ENCODE data around the gene PHC2. TPM values are rescaled to one million over a fixed set of nuclear protein-coding genes. Genes with fewer than 3 reads are reported as not detected.

The PHC2 gene
- total and polyA plus RNA-seq, 9 of the 15 experiments (the other 6 are each of a cell fraction or from before 2014, with no cell fraction given), result 3.1 to 67.6 (median 34.6) TPM

- TF ChIP-seq PATZ1 (CRISPR knock-in tag; IDR thresholded peaks at IDR 0.05; ENCODE audit: borderline replicate concordance) (0 out of 2 replicates have a peak, but pooled peaks have one; percentile 30), ZKSCAN8 (CRISPR knock-in tag; IDR thresholded peaks at IDR 0.05) (no peak), STAG1 (CRISPR knock-in tag; IDR thresholded peaks at IDR 0.05; ENCODE audit: borderline replicate concordance) (no peak), MTA3 (IDR thresholded peaks at IDR 0.05; ENCODE audit: borderline replicate concordance) (no peak; the same call in 1 of the 2 replicates), NBN (IDR thresholded peaks at IDR 0.05; ENCODE audit: low read depth) (no peak), MED1 (CRISPR knock-in tag; IDR thresholded peaks at IDR 0.05; ENCODE audit: borderline replicate concordance) (no peak), ZBTB17 (CRISPR knock-in tag; IDR thresholded peaks at IDR 0.05) (no peak), DIDO1 (tag; IDR thresholded peaks at IDR 0.05; ENCODE audit: low read depth) (no peak), ATF1 (CRISPR knock-in tag; IDR thresholded peaks at IDR 0.05) (no peak), ATF1 (tag; IDR thresholded peaks at IDR 0.05) (no peak), MIER1 (IDR thresholded peaks at IDR 0.05; ENCODE audit: low read depth) (no peak), ZNF23 (CRISPR knock-in tag; IDR thresholded peaks at IDR 0.05) (no peak), TBP (optimal IDR thresholded peaks at IDR 0.05; ENCODE audit: low read depth, low read length) (no peak), GATAD2B (IDR thresholded peaks at IDR 0.05; ENCODE audit: borderline replicate concordance) (no peak), LCOR (CRISPR knock-in tag; IDR thresholded peaks at IDR 0.05) (no peak), MAFG (tag; conservative IDR thresholded peaks at IDR 0.05) (0 out of 2 replicates have a peak, but pooled peaks have one; percentile 43), SUPT5H (IDR thresholded peaks at IDR 0.05) (no peak), COPS2 (conservative IDR thresholded peaks at IDR 0.05) (no peak), ZNF41 (CRISPR knock-in tag; conservative IDR thresholded peaks at IDR 0.05) (no peak), HDAC1 (IDR thresholded peaks at IDR 0.05) (no peak), MITF (IDR thresholded peaks at IDR 0.05) (no peak), MYC (IDR thresholded peaks at IDR 0.05; ENCODE audit: low read depth, low read length) (no peak), MYC (CRISPR knock-in tag; IDR thresholded peaks at IDR 0.05; ENCODE audit: borderline replicate concordance, low read depth) (no peak), WHSC1 (IDR thresholded peaks at IDR 0.05; ENCODE audit: low read length) (no peak), CEBPG (CRISPR knock-in tag; IDR thresholded peaks at IDR 0.05) (no peak), CEBPG (tag; conservative IDR thresholded peaks at IDR 0.05 in 1 of 2, IDR thresholded peaks at IDR 0.05 in 1 of 2) (no peak), CHD1 (IDR thresholded peaks at IDR 0.05; ENCODE audit: low read length) (no peak), DACH1 (IDR thresholded peaks at IDR 0.05; ENCODE audit: partially characterized antibody) (no peak)
Observed at GRCh38 chr1:33374336-33375105, 56.4 kb downstream of the PHC2 start (continued).

Measured in K562 (cell line).